ENCODE data around the gene MTG1.
"Not testable (repeated sequence)": the region's sequence is repeated elsewhere in the genome, so short reads cannot be mapped to it uniquely, and the experiment has no call there.

The MTG1 gene

GRCh38 chr10:133400624-133401424 is 6.9 kb downstream of the MTG1 start:
- no peak for DNase-seq (ENCODE audit: low read depth)

GRCh38 chr10:133401500-133401899 is 7.5 kb downstream of the MTG1 start:
- no peak for DNase-seq (ENCODE audit: low read depth)

GRCh38 chr10:133401981-133402725 is 8.2 kb downstream of the MTG1 start:
- DNase-seq (ENCODE audit: low read depth) = no peak

GRCh38 chr10:133403359-133403758 is 9.4 kb downstream of the MTG1 start:
- DNase-seq (ENCODE audit: low read depth) = no peak

GRCh38 chr10:133403784-133404183 is 9.8 kb downstream of the MTG1 start:
- DNase-seq (ENCODE audit: low read depth) = no peak

- DNase-seq (ENCODE audit: low read depth) = no peak
Observed at GRCh38 chr10:133405272-133405671, 11.3 kb downstream of the MTG1 start.

- DNase-seq (ENCODE audit: low read depth) = no peak
Observed at GRCh38 chr10:133405844-133406527, 12.0 kb downstream of the MTG1 start.

- DNase-seq (ENCODE audit: low read depth) = no peak
Observed at GRCh38 chr10:133411523-133412380, 17.8 kb downstream of the MTG1 start.

GRCh38 chr10:133412381-133412711 is 18.4 kb downstream of the MTG1 start:
- no peak for DNase-seq (ENCODE audit: low read depth)

GRCh38 chr10:133414401-133414800 is 20.4 kb downstream of the MTG1 start:
- DNase-seq (ENCODE audit: low read depth) = not testable (repeated sequence)

- DNase-seq (ENCODE audit: low read depth) = no peak
Observed at GRCh38 chr10:133415752-133416151, 21.8 kb downstream of the MTG1 start.

GRCh38 chr10:133418289-133418993 is 24.5 kb downstream of the MTG1 start:
- no peak for DNase-seq (ENCODE audit: low read depth)

GRCh38 chr10:133419211-133419950 is 25.4 kb downstream of the MTG1 start:
- no peak for DNase-seq (ENCODE audit: low read depth)

GRCh38 chr10:133420028-133420427 is 26.1 kb downstream of the MTG1 start:
- no peak for DNase-seq (ENCODE audit: low read depth)

- DNase-seq (ENCODE audit: low read depth) = no peak
Observed at GRCh38 chr10:133420579-133420978, 26.6 kb downstream of the MTG1 start.

GRCh38 chr10:133421336-133422222 is 27.6 kb downstream of the MTG1 start:
- DNase-seq (ENCODE audit: low read depth) = no peak

GRCh38 chr10:133422223-133422806 is 28.4 kb downstream of the MTG1 start:
- no peak for DNase-seq (ENCODE audit: low read depth)

GRCh38 chr10:133422807-133423771 is 29.1 kb downstream of the MTG1 start:
- no peak for DNase-seq (ENCODE audit: low read depth)
